ENCODE measurements around the gene ZMYND10.

ZMYND10 gene

GRCh38 chr3:50342813-50343633, 2.5 kb downstream of the ZMYND10 start:
- no peak for DNase-seq

DNA sequence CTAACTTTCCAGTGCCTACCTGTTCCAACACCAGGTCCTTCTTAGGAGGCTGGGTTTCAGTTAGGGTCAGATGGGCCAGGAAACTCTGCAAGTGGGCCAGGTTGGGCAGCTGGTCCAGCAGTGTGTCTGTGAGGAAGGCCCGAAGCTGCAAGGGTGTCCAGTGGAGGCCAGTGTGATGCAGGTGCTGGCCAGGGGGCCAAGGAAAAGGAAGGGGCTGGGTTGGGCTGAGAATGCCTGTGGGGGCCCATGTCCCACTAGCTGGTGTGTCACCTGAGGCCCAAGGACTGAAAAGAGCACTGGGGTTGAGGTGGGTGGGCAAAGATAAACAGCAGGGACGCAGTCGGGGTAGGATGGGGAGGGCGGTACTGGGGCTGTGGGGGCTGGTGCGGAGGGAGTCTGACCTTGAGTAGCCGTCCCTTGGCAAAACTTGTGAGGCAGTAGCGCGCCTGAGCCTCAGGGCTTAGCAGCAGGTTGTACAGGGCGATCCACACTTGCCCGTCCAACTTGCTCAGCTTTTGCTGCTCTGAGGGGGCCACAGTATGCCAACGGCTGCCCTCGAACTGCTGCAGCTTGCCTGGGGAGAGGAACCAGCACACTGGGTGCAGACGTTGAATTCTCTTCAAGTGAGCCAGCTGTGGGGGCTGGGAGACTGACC, 3.4 kb downstream of the ZMYND10 start:
- DNase-seq = no peak

DNA sequence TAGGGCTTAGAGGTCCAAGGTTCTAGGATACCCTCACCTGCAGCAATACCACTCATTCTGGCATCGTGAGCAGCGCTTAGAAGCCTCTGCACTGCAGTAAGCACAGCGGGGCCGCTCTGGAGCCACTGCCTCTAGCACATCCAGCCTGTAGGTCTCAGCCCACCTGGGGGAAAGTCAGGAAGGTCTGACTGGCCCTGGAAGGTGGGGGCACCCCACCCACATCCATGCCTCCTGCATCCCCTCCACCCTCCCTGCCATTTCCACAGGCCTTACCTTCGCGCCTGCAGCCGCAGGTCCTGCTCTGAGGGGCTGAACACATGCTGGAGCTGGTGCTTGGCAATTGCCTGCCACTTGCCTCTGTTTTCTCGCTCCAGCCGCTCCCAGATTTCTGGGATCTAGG, 4.0 kb downstream of the ZMYND10 start:
- no peak for DNase-seq

GRCh38 chr3:50340448-50341329, 4.8 kb downstream of the ZMYND10 start, which contains the start of gene RASSF1:
Gene RASSF1 (minus strand): TSS chr3:50340836. CDS start chr3:50340805, 31 bp downstream.
- peak; percentile 69 to 86 (median 78) for DNase-seq

- DNase-seq = no peak
Observed at GRCh38 chr3:50340147-50340447, 5.4 kb downstream of the ZMYND10 start.

GRCh38 chr3:50339485-50340146, 5.9 kb downstream of the ZMYND10 start:
- no peak for DNase-seq

DNA sequence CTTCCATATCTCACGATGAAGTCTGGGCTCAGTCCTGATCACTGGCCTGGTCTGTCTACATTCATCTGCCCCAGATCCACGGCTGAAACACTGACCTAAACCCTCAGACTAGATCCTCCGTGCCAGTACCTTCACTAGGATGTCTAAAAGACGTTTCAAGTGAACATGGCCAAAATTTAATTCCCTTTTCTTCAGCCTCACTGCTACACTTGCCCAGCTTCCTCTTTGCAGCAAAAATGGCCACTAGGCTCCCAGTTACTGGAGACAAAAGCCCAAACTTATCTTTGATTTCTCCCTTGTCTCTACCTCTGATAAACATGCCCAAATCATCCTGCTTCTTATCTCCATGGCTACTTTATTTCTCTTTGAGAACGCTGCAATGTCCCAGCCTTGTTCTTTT, 6.6 kb downstream of the ZMYND10 start:
- peak; percentile 53 to 60 (median 53) for DNase-seq

- DNase-seq = peak; percentile 100
Observed at GRCh38 chr3:50337175-50337861, 8.2 kb downstream of the ZMYND10 start.

GRCh38 chr3:50336452-50337174, 8.9 kb downstream of the ZMYND10 start:
- no peak for DNase-seq

DNA sequence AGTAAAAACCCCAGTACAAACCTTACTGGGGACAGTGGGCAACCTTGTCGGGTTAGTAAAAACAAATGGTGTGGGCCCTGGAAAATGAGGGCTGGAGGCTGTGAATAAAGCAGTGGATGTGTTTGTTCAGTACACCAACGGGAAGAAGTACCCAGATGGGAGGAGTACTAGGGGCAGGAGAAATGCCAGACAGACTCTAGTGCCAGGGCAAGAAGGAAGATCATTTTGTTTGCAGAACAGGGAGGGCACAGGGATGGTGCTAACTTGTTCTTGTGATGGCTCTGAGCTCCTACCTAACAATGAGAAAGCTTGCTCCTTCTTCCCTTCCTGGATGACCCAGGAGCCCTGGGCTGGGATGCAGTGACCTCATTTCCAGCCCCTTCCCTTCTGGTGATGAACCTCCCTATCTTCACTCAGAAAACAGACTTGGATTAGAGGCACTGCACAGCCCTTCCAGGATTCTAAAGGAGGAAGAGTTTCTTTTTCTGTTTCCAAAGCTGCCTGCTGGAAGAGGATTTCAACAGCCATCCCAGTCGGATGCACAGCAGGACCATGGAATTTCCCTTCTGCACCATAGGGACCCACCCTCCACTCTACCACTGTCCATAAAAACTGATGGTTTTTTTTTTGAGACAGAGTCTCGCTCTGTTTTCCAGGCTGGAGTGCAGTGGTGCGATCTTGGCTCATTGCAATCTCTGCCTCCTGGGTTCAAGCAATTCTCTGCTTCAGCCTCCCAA, 11.0 kb downstream of the ZMYND10 start:
- no peak for DNase-seq

GRCh38 chr3:50333744-50334328, 11.7 kb downstream of the ZMYND10 start:
- no peak for DNase-seq

DNA sequence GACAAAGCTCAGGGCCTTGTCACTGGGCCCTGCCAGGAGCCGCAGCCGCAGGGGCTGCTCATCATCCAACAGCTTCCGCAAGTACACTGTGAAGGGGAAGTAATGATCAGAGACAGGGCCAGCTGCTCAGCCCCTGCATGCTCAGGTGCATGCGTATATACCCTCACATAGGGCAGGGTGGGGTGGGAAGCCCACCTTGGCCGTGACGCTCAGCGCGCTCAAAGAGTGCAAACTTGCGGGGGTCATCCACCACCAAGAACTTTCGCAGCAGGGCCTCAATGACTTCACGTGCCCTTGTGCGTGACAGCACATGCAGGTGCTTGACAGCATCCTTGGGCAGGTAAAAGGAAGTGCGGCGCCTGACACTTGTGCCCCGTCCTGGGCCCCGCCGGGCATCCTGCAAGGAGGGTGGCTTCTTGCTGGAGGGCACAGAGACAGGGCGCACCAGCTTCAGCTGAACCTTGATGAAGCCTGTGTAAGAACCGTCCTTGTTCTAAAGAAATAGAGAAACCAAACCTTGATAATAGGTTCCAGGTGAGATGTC, 14.1 kb downstream of the ZMYND10 start:
- no peak for DNase-seq

- DNase-seq = no peak
Observed at GRCh38 chr3:50330330-50330729, 15.2 kb downstream of the ZMYND10 start.

GRCh38 chr3:50327943-50328691, 17.4 kb downstream of the ZMYND10 start, which contains the start of gene TUSC2:
Gene TUSC2 (minus strand): TSS chr3:50328223. CDS start chr3:50328099, 124 bp downstream.
- DNase-seq = peak; percentile 98 to 99 (median 99)

GRCh38 chr3:50327129-50327528, 18.4 kb downstream of the ZMYND10 start:
- DNase-seq = no peak

- no peak for DNase-seq
Observed at GRCh38 chr3:50326182-50326541, 19.4 kb downstream of the ZMYND10 start.

GRCh38 chr3:50325497-50326181, 19.9 kb downstream of the ZMYND10 start:
- no peak for DNase-seq

GRCh38 chr3:50325113-50325480, 20.4 kb downstream of the ZMYND10 start:
- DNase-seq = no peak
